HS-5 (cell line): ENCODE data around the gene ATP5PB.
A peak's percentile ranks its signal among the peaks of the same experiment; 100 is the strongest.

Source experiments
- DNase-seq: peaks from one replicate; pipeline ENCODE4 v3.0.0-alpha.2; 2012; ENCODE audit warnings: low read depth

The ATP5PB gene

GRCh38 chr1:111448918-111449702, at the start of gene ATP5PB, which contains the start of gene WDR77:
TSS of gene ATP5PB (plus strand) at chr1:111449464. CDS start at chr1:111449542, 78 bp downstream.
TSS of gene WDR77 (minus strand) at chr1:111449256. CDS start at chr1:111449169, 87 bp downstream.
- peak; percentile 98 for DNase-seq

GRCh38 chr1:111399792-111400610, 49.3 kb upstream of the ATP5PB start:
- peak; percentile 22 for DNase-seq

GRCh38 chr1:111402083-111402482, 47.2 kb upstream of the ATP5PB start:
- DNase-seq = no peak

DNA sequence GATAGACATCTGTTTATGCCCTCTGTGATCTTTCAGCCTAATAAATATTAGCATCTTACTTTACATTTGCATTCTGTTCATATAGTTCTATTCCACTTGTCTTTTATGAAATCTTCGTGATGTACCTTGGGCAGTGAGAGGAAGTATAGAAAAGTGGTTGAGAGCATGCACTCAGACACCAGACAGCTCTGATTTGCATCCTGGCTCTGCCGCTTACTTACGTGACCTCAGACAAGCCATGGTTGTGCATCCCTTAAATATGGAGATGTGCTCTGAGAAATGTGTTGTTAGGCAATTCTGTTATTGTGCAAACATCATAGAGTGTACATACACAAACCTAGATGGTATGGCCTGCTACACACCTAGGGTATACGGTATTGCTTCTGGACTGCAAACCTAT, 44.7 kb upstream of the ATP5PB start:
- no peak for DNase-seq

DNA sequence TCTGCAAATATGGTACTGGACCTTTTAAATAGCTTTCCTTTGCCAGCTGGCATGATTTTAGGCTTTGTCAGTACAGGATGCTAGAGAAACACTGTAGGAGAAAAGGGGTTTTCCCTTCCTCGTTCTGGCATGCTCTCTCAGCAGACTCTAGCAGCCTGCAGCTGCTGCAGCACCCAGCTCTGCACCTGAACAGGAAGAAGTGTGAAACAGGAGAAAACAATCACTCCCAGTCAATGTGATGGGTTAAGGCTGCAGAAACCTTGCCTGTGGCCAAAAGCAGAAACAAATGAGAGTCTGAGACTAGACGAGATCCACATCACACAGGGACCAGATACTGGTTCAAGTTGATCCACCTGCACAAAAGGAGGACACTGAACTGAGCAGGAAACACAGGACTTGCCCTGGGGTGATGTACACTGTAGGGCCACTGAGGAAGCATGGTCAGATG, 42.9 kb upstream of the ATP5PB start:
- DNase-seq = no peak

DNA sequence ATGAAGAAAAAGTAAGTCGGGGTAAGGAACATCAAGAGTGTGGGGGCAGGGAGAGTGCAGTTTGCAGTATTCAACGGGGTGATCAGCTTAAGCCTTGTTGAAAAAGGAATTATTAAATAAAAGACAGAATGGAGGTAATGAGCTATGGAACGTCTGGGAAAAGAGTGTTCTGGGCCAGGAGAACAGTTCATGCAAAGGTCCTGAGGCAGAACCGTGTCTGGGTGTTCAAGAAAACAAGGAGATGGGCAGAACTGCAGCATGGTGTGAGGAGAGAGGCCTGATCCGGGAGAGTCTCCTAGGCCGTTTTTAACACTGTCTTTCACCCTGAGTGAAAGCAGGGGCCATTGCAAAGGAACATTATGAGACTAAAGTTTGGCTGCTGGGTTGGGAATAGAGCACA, 42.0 kb upstream of the ATP5PB start:
- no peak for DNase-seq

DNA sequence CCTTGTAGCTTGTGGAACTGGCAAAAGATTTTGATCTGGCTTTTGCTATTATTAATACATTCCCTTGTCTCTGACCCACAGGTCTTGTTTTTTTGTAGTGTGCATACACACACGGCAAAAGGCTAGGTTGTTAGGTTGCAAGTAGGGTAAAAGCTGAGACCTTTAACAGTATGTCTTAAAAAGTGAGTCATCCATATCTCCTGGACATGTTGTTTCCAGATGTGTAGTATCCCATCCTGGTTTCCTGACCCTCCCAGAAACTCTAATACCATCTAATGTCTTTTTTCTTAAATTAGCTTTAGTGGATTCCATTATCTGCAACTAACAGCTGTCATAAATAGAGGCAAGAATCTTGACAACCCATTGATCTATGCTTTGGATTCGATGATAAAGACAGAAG, 36.4 kb upstream of the ATP5PB start:
- no peak for DNase-seq

DNA sequence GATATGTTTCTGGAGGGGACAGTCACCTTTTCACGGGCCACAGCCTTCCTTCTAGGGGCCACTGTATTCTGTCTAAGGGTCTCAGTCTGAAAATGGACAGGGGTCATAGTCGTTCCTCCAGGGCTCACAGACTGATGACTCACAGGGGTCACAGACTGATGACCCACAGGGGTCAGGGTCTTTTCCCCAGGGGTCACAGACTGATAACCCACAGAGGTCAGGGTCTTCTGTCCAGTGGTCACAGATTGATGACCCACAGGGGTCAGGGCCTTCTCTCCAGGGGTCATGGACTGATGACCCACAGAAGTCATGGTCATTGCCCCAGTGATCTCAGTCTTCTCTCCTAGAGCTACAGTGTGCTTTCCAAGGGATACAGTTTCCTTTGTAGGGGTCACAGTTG, 34.5 kb upstream of the ATP5PB start:
- DNase-seq = no peak

GRCh38 chr1:111415461-111415860, 33.8 kb upstream of the ATP5PB start:
- no peak for DNase-seq

- no peak for DNase-seq
Measured at GRCh38 chr1:111417755-111418154, 31.5 kb upstream of the ATP5PB start.

- no peak for DNase-seq
Measured at GRCh38 chr1:111419037-111419436, 30.2 kb upstream of the ATP5PB start.

GRCh38 chr1:111420377-111420776, 28.9 kb upstream of the ATP5PB start:
- DNase-seq = no peak

DNA sequence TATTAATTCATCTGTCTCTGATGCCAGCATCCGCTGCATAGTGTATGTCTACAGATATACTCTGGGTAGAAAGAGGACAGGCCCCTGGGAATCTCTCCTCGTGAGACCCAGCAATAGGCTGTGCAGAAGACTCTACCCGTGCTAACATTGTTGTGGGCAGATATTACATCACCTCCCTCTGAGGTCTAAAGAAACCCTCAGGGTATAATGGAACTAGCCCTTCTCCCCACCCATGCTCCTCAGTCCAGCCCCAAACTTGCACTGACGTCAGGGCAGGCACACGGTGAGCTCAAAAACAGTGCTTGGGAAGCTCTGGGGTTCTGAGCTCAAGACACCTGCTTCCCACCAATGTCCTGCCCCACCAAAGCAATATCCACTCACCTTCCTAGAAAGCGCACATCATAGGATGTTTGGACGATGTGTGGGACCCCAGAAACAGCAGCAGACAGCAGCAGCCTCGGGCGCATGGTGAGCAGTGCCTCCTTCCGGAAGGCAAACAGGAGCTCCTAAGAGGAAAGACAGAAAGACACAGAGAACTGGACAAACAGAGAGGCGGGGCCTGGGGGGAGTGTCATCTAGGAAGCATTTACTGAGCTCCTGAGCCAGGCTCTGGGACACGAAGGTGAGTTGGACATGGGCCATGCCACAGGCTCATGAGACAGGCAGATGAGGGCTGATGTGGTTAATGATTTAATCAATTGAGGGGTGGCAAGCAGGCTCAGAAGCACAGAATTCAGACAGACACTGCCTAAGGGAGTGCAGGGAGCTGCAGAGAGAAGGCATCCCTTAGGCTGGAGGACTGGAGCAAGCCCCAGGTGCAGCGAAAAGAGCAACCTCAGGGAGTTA, 26.5 kb upstream of the ATP5PB start:
- DNase-seq = no peak

DNA sequence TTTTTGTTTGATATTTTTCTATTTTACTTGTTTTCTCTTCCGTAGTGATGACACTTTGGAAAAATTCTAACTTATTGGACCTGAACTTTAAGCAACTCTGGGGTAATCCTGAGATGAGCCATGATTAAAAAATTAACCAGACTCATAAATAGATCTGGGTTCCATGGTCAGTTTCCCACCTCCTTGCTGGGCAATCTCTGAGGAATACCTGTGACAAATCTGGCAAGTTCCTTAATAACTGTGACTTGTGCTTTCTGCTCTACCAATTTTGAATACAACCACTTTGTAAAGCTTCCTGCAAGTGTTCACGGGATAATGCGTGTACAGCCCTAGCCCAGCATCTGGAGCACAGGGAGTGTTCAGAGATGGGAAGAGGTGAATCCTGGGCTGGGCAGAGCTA, 25.0 kb upstream of the ATP5PB start:
- no peak for DNase-seq

- peak; percentile 54 for DNase-seq
Measured at GRCh38 chr1:111436726-111437125, 12.5 kb upstream of the ATP5PB start.

DNA sequence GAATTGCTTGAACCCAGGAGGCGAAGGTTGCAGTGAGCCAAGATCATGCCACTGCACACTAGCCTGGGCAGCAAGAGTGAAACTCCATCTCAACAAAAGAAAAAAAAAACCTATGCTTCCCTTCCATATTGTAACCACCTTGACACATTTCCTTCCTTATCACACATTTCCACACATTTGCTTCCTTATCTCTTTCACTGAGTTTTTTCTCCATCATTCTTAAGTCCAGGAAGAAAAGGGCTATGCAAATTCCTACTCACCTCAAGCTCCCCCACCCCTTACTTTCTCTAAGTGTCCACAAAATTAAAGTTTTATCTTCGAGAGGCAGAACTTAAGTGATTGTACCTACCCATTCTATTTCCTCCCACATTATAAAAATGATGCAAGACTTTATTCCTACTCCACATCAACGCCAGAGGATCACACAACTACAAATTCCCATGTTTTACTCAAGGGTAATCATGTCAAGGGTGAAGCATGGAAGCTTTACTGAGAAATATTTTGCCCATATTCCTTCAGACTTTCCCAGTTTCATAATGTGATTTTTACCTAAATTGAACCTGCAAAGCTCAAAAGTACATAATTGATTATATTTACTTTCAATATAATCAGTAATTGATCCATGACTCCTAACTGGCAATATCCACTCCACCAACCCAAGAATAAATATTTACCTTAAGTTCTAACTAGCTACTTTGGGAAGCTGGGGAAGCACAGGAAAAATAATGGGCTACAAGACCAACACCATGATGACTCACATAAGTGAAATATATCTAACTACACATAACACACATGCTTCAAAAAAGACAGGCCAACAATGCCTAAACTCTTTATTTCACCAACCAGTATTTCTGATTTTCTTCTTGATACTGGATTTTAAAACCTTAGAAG, 9.6 kb upstream of the ATP5PB start:
- DNase-seq = no peak

GRCh38 chr1:111441573-111442192, 7.6 kb upstream of the ATP5PB start:
- DNase-seq = no peak

- no peak for DNase-seq
Measured at GRCh38 chr1:111442457-111442856, 6.8 kb upstream of the ATP5PB start.

GRCh38 chr1:111444031-111444430, 5.2 kb upstream of the ATP5PB start:
- DNase-seq = no peak

- no peak for DNase-seq
Measured at GRCh38 chr1:111446546-111446945, 2.7 kb upstream of the ATP5PB start.
